Activated CD4-positive, alpha-beta T cell treated with anti-CD3 and anti-CD28 coated beads for 36 hours (primary cell): ENCODE measurements around the gene PARG. TPM values are rescaled to one million over a fixed set of nuclear protein-coding genes. Genes with fewer than 3 reads are reported as not detected.

Experiments
- ATAC-seq: fragments of 200-7000 bp; cut with Tn5 transposase; one replicate; pipeline ENCODE4 v1.10.0; 2021; ENCODE audit warnings: mild to moderate bottlenecking, moderate library complexity
- CTCF ChIA-PET: fragments of 350-600 bp; sonication (Branson Sonifier 250); formaldehyde crosslinking; loops from one replicate; lab custom pipeline; 2021; ENCODE audit warnings: antibody characterized with exemption; lab: Charles Lee
- POLR2A ChIA-PET: fragments of 350-600 bp; sonication (Branson Sonifier 250); formaldehyde crosslinking; loops from one replicate; lab custom pipeline; 2021; ENCODE audit warnings: antibody characterized with exemption, inconsistent platforms; lab: Charles Lee
- DNase-seq: peaks from one replicate; pipeline ENCODE4 v3.0.0-alpha.2; 2020
- H3K27ac Mint-ChIP-seq: one replicate; pipeline ENCODE4 v1.8.0; 2021; ENCODE audit warnings: mixed read lengths
- H3K27me3 Mint-ChIP-seq: one replicate; pipeline ENCODE4 v1.8.0; 2021; ENCODE audit warnings: mixed read lengths
- H3K36me3 Mint-ChIP-seq: one replicate; pipeline ENCODE4 v1.8.0; 2021; ENCODE audit warnings: low read depth, mixed read lengths
- H3K4me1 Mint-ChIP-seq: one replicate; pipeline ENCODE4 v1.8.0; 2021; ENCODE audit warnings: mixed read lengths
- H3K4me3 Mint-ChIP-seq: one replicate; pipeline ENCODE4 v1.8.0; 2021; ENCODE audit warnings: mild to moderate bottlenecking, moderate library complexity, mixed read lengths
- H3K9me3 Mint-ChIP-seq: one replicate; pipeline ENCODE4 v1.8.0; 2021; ENCODE audit warnings: low read depth, mixed read lengths
- intact Hi-C, 2 experiments: fragments of 100-400 bp; cut with DNase I in 1 of 2; cut with micrococcal nuclease in 1 of 2; formaldehyde crosslinking; loops; one replicate each; pipeline versions ENCODE4 v1.14.2 to v1.15.1; 2022 to 2024; cut with DNase I, micrococcal nuclease
- total RNA-seq, 2 experiments: library from RNA; stranded (reverse); gene quantifications; one replicate each; pipeline ENCODE4 v1.2.3, GENCODE V29; 2021

Gene PARG
- total RNA-seq, 2 experiments from 2014 or later, result 33.9 to 36.1 TPM

- ChIA-PET POLR2A (no interaction called here), CTCF (no interaction called here)
- no peaks in the 10 kb centered on the region for H3K9me3 Mint-ChIP-seq
- no peak overlapping the region for H3K27ac Mint-ChIP-seq
- DNase-seq, result no peak
- no peaks in the 10 kb centered on the region for H3K27me3 Mint-ChIP-seq
- intact Hi-C loops, result no loop called here
- H3K4me3 Mint-ChIP-seq, result no peak overlapping the region
- no peaks in the 10 kb centered on the region for H3K4me1 Mint-ChIP-seq
- ATAC-seq, result no peak
- peaks cover 40% of the 10 kb centered on the region for H3K36me3 Mint-ChIP-seq
These were observed 100.1 kb downstream of the PARG start for GRCh38 chr10:49841615-49842332.

- Mint-ChIP-seq H3K36me3 (peaks cover 34% of the 10 kb centered on the region), H3K9me3 (no peaks in the 10 kb centered on the region)
- CTCF ChIA-PET, result no interaction called here
These were observed 104.1 kb downstream of the PARG start for GRCh38 chr10:49837685-49838084.

DNA sequence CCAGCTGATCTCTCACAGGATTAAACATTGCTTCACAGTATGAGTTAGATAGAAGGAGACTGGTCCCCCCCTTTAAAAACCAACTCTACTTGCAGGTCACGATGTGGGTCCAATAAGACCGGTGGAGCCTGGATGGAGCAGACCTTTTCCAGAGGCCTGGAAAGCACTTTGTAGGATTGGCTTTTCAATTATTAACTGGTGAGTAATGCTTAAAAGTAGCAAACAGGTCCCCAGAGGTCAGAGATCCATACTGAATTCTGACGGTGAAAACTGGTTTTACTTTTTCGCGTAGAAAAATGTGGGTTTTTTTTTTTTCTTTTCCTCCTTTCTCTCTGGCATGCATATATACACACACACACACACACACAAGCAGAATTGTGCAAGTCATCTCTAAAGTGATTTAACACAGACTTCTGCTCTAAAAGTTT lies 104.8 kb downstream of the PARG start:
- POLR2A ChIA-PET, result no interaction called here
- intact Hi-C loops, result no loop called here
- Mint-ChIP-seq H3K4me1 (no peaks in the 10 kb centered on the region), H3K27me3 (no peaks in the 10 kb centered on the region), H3K36me3 (peaks cover 35% of the 10 kb centered on the region), H3K27ac (no peak overlapping the region), H3K4me3 (no peak overlapping the region), H3K9me3 (no peaks in the 10 kb centered on the region)
- CTCF ChIA-PET, result no interaction called here
- ATAC-seq (no peak), DNase-seq (no peak)

More at GRCh38 chr10:49837685-49838084, 104.1 kb downstream of the PARG start:
- Mint-ChIP-seq H3K27me3 (no peaks in the 10 kb centered on the region), H3K4me1 (no peaks in the 10 kb centered on the region), H3K4me3 (no peak overlapping the region), H3K27ac (no peak overlapping the region)
- intact Hi-C loops, result no loop called here
- POLR2A ChIA-PET, result no interaction called here
- DNase-seq (no peak), ATAC-seq (no peak)

- no peaks in the 10 kb centered on the region for H3K27me3 Mint-ChIP-seq
- no peak for DNase-seq
- ChIA-PET POLR2A (no interaction called here), CTCF (interaction anchor here (0.7 kb wide), 1 partner anchor 194 kb away, joined by 3 read pairs; no protein-coding TSS in a partner anchor)
- no peak for ATAC-seq
- no peak overlapping the region for H3K4me3 Mint-ChIP-seq
- peaks cover 27% of the 10 kb centered on the region for H3K36me3 Mint-ChIP-seq
- H3K27ac Mint-ChIP-seq, result no peak overlapping the region
- no peaks in the 10 kb centered on the region for H3K9me3 Mint-ChIP-seq
- no peaks in the 10 kb centered on the region for H3K4me1 Mint-ChIP-seq
- intact Hi-C loops, result no loop called here
These were observed 106.9 kb downstream of the PARG start for GRCh38 chr10:49834976-49835375.

DNA sequence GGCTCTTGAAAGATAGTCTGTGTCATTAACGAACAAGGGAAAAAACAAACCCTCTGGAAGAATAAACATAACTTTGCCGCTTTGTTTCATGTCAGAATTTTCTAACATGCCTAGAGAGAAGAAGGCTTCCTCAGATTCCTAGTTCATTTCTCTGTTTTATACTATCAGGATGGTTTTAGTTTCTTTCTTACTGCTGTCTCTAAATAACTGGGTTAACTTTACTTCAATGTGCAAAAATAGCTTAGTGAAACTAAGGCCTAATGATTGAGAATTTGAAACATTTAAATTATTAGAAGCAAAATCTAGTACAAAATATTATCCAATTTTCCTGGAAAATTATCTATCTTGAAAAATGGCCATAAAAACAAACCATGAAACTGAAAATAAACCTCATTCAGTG lies 107.6 kb downstream of the PARG start:
- no peak for DNase-seq
- Mint-ChIP-seq H3K36me3 (peaks cover 21% of the 10 kb centered on the region), H3K4me3 (no peak overlapping the region), H3K9me3 (no peaks in the 10 kb centered on the region), H3K27ac (no peak overlapping the region), H3K4me1 (no peaks in the 10 kb centered on the region), H3K27me3 (no peaks in the 10 kb centered on the region)
- POLR2A ChIA-PET, result no interaction called here
- CTCF ChIA-PET, result interaction anchor here (0.6 to 0.7 kb wide), 2 partner anchors 39 to 193 kb away, joined by 3 to 4 read pairs; no protein-coding TSS in a partner anchor
- ATAC-seq, result no peak
- intact Hi-C loops, result no loop called here

GRCh38 chr10:49833168-49833567 lies 108.7 kb downstream of the PARG start:
- H3K4me1 Mint-ChIP-seq, result no peaks in the 10 kb centered on the region
- DNase-seq (no peak), ATAC-seq (no peak)
- intact Hi-C loops, result no loop called here
- H3K27me3 Mint-ChIP-seq, result no peaks in the 10 kb centered on the region
- peaks cover 21% of the 10 kb centered on the region for H3K36me3 Mint-ChIP-seq
- POLR2A ChIA-PET, result no interaction called here
- H3K4me3 Mint-ChIP-seq, result no peak overlapping the region
- CTCF ChIA-PET, result interaction anchor here (1.2 kb wide), 1 partner anchor 30 kb away, joined by 3 read pairs; no protein-coding TSS in a partner anchor
- H3K9me3 Mint-ChIP-seq, result no peaks in the 10 kb centered on the region
- no peak overlapping the region for H3K27ac Mint-ChIP-seq

DNA sequence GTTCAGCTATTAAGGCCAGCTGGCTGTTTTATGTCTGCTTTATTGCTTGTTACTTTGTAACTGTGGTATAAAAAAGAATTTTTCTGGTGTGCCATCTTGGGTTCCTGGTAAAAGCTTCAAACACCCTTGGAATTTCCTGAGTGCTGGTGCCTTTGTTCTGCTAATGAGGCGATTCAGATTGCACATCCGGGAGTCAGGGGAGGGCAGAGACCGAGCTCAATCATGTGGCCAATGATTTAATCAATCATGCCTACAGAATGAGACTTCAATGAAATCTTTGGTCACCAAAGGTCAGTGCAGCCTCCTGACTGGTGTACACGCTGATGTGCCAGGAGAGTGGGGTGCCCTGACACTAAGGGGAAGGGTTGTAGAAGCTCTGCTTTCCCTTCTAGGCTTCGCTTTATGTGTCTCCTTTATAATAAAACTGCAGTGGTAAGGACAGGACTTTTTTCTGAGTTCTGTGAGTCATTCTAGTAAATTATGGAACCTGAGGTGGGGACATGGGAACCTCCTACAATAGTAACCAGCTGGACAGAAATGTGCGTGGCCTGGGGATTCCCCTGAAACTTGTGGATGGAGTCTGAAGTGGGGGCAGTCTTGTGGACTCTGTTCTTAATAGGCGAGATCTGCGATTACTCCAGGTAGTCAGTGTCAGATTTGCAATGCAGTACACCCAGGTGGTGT lies 110.3 kb downstream of the PARG start:
- no peaks in the 10 kb centered on the region for H3K4me1 Mint-ChIP-seq
- no peaks in the 10 kb centered on the region for H3K9me3 Mint-ChIP-seq
- ChIA-PET POLR2A (no interaction called here), CTCF (interaction anchor here (0.6 kb wide), 1 partner anchor 326 kb away, joined by 4 read pairs; no protein-coding TSS in a partner anchor)
- no peak overlapping the region for H3K27ac Mint-ChIP-seq
- ATAC-seq, result no peak
- H3K4me3 Mint-ChIP-seq, result no peak overlapping the region
- intact Hi-C loops, result no loop called here
- H3K27me3 Mint-ChIP-seq, result no peaks in the 10 kb centered on the region
- DNase-seq, result no peak
- peaks cover 26% of the 10 kb centered on the region for H3K36me3 Mint-ChIP-seq

DNA sequence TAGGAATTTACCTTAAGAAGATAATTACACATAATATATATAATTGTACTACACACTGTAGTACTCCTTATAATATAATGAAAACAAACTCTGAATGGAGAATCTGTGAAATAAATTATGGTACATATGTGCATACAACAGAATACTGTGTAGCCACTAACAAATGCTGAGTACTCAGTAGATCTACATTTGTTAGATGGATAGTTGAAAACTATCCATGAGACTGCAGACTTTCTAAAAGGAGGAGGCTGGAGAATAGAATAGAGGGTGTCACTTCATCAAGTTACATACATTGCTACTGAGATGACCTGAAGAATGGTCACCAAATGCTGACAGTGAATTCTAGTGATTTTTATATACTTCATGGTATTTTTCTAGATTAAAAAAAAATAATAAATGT lies 111.0 kb downstream of the PARG start:
- no peaks in the 10 kb centered on the region for H3K9me3 Mint-ChIP-seq
- H3K36me3 Mint-ChIP-seq, result peaks cover 31% of the 10 kb centered on the region
- ChIA-PET CTCF (no interaction called here), POLR2A (no interaction called here)
- H3K27ac Mint-ChIP-seq, result no peak overlapping the region
- ATAC-seq (no peak), DNase-seq (no peak)
- H3K4me3 Mint-ChIP-seq, result no peak overlapping the region
- no peaks in the 10 kb centered on the region for H3K4me1 Mint-ChIP-seq
- intact Hi-C loops, result no loop called here
- no peaks in the 10 kb centered on the region for H3K27me3 Mint-ChIP-seq

GRCh38 chr10:49830016-49830415 lies 111.8 kb downstream of the PARG start:
- Mint-ChIP-seq H3K4me1 (no peaks in the 10 kb centered on the region), H3K36me3 (peaks cover 33% of the 10 kb centered on the region), H3K27me3 (no peaks in the 10 kb centered on the region), H3K27ac (no peak overlapping the region), H3K9me3 (no peaks in the 10 kb centered on the region), H3K4me3 (no peak overlapping the region)
- POLR2A ChIA-PET, result no interaction called here
- DNase-seq (no peak), ATAC-seq (no peak)
- intact Hi-C loops, result no loop called here
- CTCF ChIA-PET, result no interaction called here

DNA sequence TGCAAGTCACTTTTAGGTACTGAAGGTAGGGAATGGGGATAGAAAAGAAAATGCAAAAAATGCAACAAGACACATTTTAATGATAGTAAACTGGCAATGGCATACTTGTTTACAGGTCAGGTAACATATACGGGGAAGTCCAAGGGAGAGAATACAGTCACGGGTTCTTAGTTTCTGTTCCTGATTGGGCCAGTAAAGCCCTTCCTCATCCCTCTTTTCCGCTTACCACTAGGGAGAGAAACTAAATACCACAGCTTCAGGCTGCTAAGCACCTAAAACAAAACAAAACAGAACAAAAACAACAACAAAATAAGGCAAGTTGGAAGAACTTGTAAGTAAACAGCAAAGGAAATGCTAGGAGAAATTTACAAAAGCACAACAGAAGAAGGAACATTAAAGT lies 114.5 kb downstream of the PARG start:
- no peak overlapping the region for H3K27ac Mint-ChIP-seq
- CTCF ChIA-PET, result no interaction called here
- ATAC-seq, result no peak

GRCh38 chr10:49819234-49819958 lies 122.4 kb downstream of the PARG start:
- Mint-ChIP-seq H3K9me3 (peaks cover 2% of the 10 kb centered on the region), H3K27me3 (no peaks in the 10 kb centered on the region), H3K4me1 (no peaks in the 10 kb centered on the region), H3K4me3 (no peak overlapping the region), H3K27ac (no peak overlapping the region), H3K36me3 (peaks cover 59% of the 10 kb centered on the region)
- ChIA-PET CTCF (no interaction called here), POLR2A (no interaction called here)
- intact Hi-C loops, result no loop called here
- ATAC-seq (no peak), DNase-seq (no peak)

More for the DNA sequence above, 114.5 kb downstream of the PARG start:
- DNase-seq, result no peak
- no peaks in the 10 kb centered on the region for H3K4me1 Mint-ChIP-seq
- peaks cover 28% of the 10 kb centered on the region for H3K36me3 Mint-ChIP-seq
- no peaks in the 10 kb centered on the region for H3K27me3 Mint-ChIP-seq
- no peaks in the 10 kb centered on the region for H3K9me3 Mint-ChIP-seq
- POLR2A ChIA-PET, result no interaction called here
- H3K4me3 Mint-ChIP-seq, result no peak overlapping the region
- intact Hi-C loops, result no loop called here
